Duodenal mucosa (tissue), 2 donors: ENCODE measurements around the gene AS3MT.
A peak's percentile ranks its signal among the peaks of the same experiment; 100 is the strongest.
"Not testable (repeated sequence)": the region's sequence is repeated elsewhere in the genome, so short reads cannot be mapped to it uniquely, and the experiment has no call there.

Experiments
- H3K27ac ChIP-seq: one replicate; pipeline ENCODE4 v1.7.0; 2013; ENCODE audit warnings: low read depth, low read length
- H3K27me3 ChIP-seq, 2 donors: one replicate each; pipeline ENCODE4 v1.7.0; 2013; ENCODE audit warnings: low read length in 2 of 2, control low read depth in 1 of 2; ENCODE audit not compliant: insufficient read depth in 2 of 2, control insufficient read depth in 1 of 2
- H3K36me3 ChIP-seq, 2 donors: one replicate each; pipeline ENCODE4 v1.7.0; 2013; ENCODE audit warnings: low read length in 2 of 2, control low read depth in 1 of 2; ENCODE audit not compliant: insufficient read depth in 2 of 2, control insufficient read depth in 1 of 2
- H3K4me1 ChIP-seq, 2 donors: one replicate each; pipeline ENCODE4 v1.7.0; 2013; ENCODE audit warnings: low read length in 2 of 2, control low read depth in 1 of 2; ENCODE audit not compliant: insufficient read depth in 2 of 2, control insufficient read depth in 1 of 2
- H3K4me3 ChIP-seq, 2 donors: one replicate each; pipeline ENCODE4 v1.7.0; 2013; ENCODE audit warnings: low read length in 2 of 2, low read depth in 1 of 2
- H3K9ac ChIP-seq, 2 donors: one replicate each; pipeline ENCODE4 v1.7.0; 2013; ENCODE audit warnings: low read length in 2 of 2, low read depth in 1 of 2
- H3K9me3 ChIP-seq, 2 donors: one replicate each; pipeline ENCODE4 v1.7.0; 2013; ENCODE audit warnings: low read length in 2 of 2, control low read depth in 1 of 2; ENCODE audit not compliant: control insufficient read depth in 1 of 2

Gene AS3MT

GRCh38 chr10:102855731-102856436 is 13.4 kb upstream of the AS3MT start:
- not testable (repeated sequence) for H3K27me3 ChIP-seq, H3K4me1 ChIP-seq, H3K36me3 ChIP-seq, H3K9ac ChIP-seq, H3K4me3 ChIP-seq, H3K9me3 ChIP-seq, H3K27ac ChIP-seq

- Histone ChIP-seq H3K4me1 (peaks cover 0 to 8% of the 10 kb centered on the region in 2 donors), H3K4me3 (no peak overlapping the region), H3K9me3 (no peaks in the 10 kb centered on the region), H3K36me3 (peaks cover 6 to 9% of the 10 kb centered on the region in 2 donors), H3K9ac (no peak overlapping the region), H3K27me3 (no peaks in the 10 kb centered on the region), H3K27ac (no peak overlapping the region)
Measured at GRCh38 chr10:102856758-102857424, 12.4 kb upstream of the AS3MT start.

- H3K27me3 ChIP-seq, result no peaks in the 10 kb centered on the region
- H3K4me3 ChIP-seq, result no peak overlapping the region
- no peak overlapping the region for H3K9ac ChIP-seq
- H3K27ac ChIP-seq, result no peak overlapping the region
- peaks cover 0 to 5% of the 10 kb centered on the region in 2 donors for H3K4me1 ChIP-seq
- no peaks in the 10 kb centered on the region for H3K9me3 ChIP-seq
- H3K36me3 ChIP-seq, result peaks cover 10 to 16% of the 10 kb centered on the region in 2 donors
Measured at GRCh38 chr10:102859911-102860310, 9.4 kb upstream of the AS3MT start.

- H3K27ac ChIP-seq, result no peak overlapping the region
- H3K27me3 ChIP-seq, result no peaks in the 10 kb centered on the region
- H3K9me3 ChIP-seq, result no peaks in the 10 kb centered on the region
- peaks cover 10 to 16% of the 10 kb centered on the region in 2 donors for H3K36me3 ChIP-seq
- no peaks in the 10 kb centered on the region for H3K4me1 ChIP-seq
- H3K9ac ChIP-seq, result no peak overlapping the region
- H3K4me3 ChIP-seq, result no peak overlapping the region
Measured at GRCh38 chr10:102863660-102864059, 5.6 kb upstream of the AS3MT start.

GRCh38 chr10:102865620-102866019 is 3.6 kb upstream of the AS3MT start:
- peaks cover 7 to 14% of the 10 kb centered on the region in 2 donors for H3K36me3 ChIP-seq
- no peak overlapping the region for H3K4me3 ChIP-seq
- H3K9ac ChIP-seq, result no peak overlapping the region
- no peaks in the 10 kb centered on the region for H3K27me3 ChIP-seq
- no peak overlapping the region for H3K27ac ChIP-seq
- peaks cover 0 to 9% of the 10 kb centered on the region in 2 donors for H3K4me1 ChIP-seq
- H3K9me3 ChIP-seq, result no peaks in the 10 kb centered on the region

GRCh38 chr10:102868911-102869257 is 386 bp upstream of the AS3MT start:
- H3K4me3 ChIP-seq, result peak overlapping the region; percentile 75 to 76
- no peaks in the 10 kb centered on the region for H3K9me3 ChIP-seq
- no peaks in the 10 kb centered on the region for H3K27me3 ChIP-seq
- H3K27ac ChIP-seq, result no peak overlapping the region
- peak overlapping the region; percentile 28 to 41 for H3K9ac ChIP-seq
- H3K36me3 ChIP-seq, result peaks cover 0 to under 1% of the 10 kb centered on the region in 2 donors
- H3K4me1 ChIP-seq, result peaks cover 0 to 9% of the 10 kb centered on the region in 2 donors

- Histone ChIP-seq H3K9me3 (no peaks in the 10 kb centered on the region), H3K27ac (no peak overlapping the region), H3K36me3 (no peaks in the 10 kb centered on the region), H3K9ac (no peak overlapping the region), H3K4me3 (peak overlapping the region; percentile 75 to 76), H3K27me3 (no peaks in the 10 kb centered on the region), H3K4me1 (peaks cover 0 to 9% of the 10 kb centered on the region in 2 donors)
Measured at GRCh38 chr10:102870221-102870620, 951 bp downstream of the AS3MT start.

GRCh38 chr10:102872163-102872562 is 2.9 kb downstream of the AS3MT start:
- H3K36me3 ChIP-seq, result no peaks in the 10 kb centered on the region
- no peak overlapping the region for H3K27ac ChIP-seq
- peaks cover 0 to 9% of the 10 kb centered on the region in 2 donors for H3K4me1 ChIP-seq
- no peak overlapping the region for H3K4me3 ChIP-seq
- no peaks in the 10 kb centered on the region for H3K9me3 ChIP-seq
- H3K9ac ChIP-seq, result no peak overlapping the region
- no peaks in the 10 kb centered on the region for H3K27me3 ChIP-seq

- Histone ChIP-seq H3K9ac (no peak overlapping the region), H3K27ac (no peak overlapping the region), H3K27me3 (no peaks in the 10 kb centered on the region), H3K4me3 (no peak overlapping the region), H3K36me3 (peaks cover 4 to 6% of the 10 kb centered on the region in 2 donors), H3K4me1 (no peaks in the 10 kb centered on the region), H3K9me3 (no peaks in the 10 kb centered on the region)
Measured at GRCh38 chr10:102876747-102877153, 7.5 kb downstream of the AS3MT start.

- H3K9me3 ChIP-seq, result no peaks in the 10 kb centered on the region
- no peaks in the 10 kb centered on the region for H3K4me1 ChIP-seq
- H3K27ac ChIP-seq, result no peak overlapping the region
- no peak overlapping the region for H3K4me3 ChIP-seq
- no peaks in the 10 kb centered on the region for H3K27me3 ChIP-seq
- peaks cover 4 to 6% of the 10 kb centered on the region in 2 donors for H3K36me3 ChIP-seq
- no peak overlapping the region for H3K9ac ChIP-seq
Measured at GRCh38 chr10:102878629-102879028, 9.4 kb downstream of the AS3MT start.
